Erythroblast (primary cell): Measurements from ENCODE around the gene AKAP8L.
A peak's percentile ranks its signal among the peaks of the same experiment; 100 is the strongest.

Experiments
- DNase-seq, 2 experiments: peaks; one replicate each; lab custom pipeline; 2025; lab: John Stamatoyannopoulos, UW
- GATA1 ChIP-seq: IDR thresholded peaks from 2 replicates; pipeline ENCODE4 v1.6.1; 2011; ENCODE audit warnings: low read depth, mild to moderate bottlenecking, control low read depth, low read length, moderate library complexity
- POLR2A ChIP-seq: IDR thresholded peaks from 2 replicates; pipeline ENCODE4 v1.6.1; 2011; ENCODE audit warnings: mild to moderate bottlenecking, low read length

AKAP8L gene

GRCh38 chr19:15331419-15332310, 87.1 kb downstream of the AKAP8L start:
- no peak for TF ChIP-seq GATA1
- TF ChIP-seq POLR2A, result no peak
- DNase-seq, result peak; percentile 76 to 86

GRCh38 chr19:15330801-15331418, 87.9 kb downstream of the AKAP8L start:
- DNase-seq, result peak; percentile 63 to 68
- TF ChIP-seq POLR2A, result no peak
- no peak for TF ChIP-seq GATA1
